ENCODE results near the gene SLC38A10.

GRCh38 chr17:81301195-81302144, 6.4 kb upstream of the SLC38A10 start:
- TF ChIP-seq CTCF (IDR thresholded peaks at IDR 0.05; ENCODE audit: low read length), result no peak
- no peak for TF ChIP-seq EZH2 (IDR thresholded peaks at IDR 0.05; ENCODE audit: borderline replicate concordance, low read length)

Measured in OCI-LY1 (cell line).